A204.1 (cell line): ENCODE data around the gene LARGE1.

Source experiments
- FAIRE-seq: peaks from 2 replicates; lab custom pipeline; 2012; peaks lifted over from hg19 to GRCh38; lab: Jason Lieb, UNC

LARGE1 gene

GRCh38 chr22:33557836-33558235, 362.4 kb downstream of the LARGE1 start:
- FAIRE-seq: no peak

- FAIRE-seq: no peak
Observed at GRCh38 chr22:33555814-33556522, 364.3 kb downstream of the LARGE1 start.

GRCh38 chr22:33553493-33553892, 366.8 kb downstream of the LARGE1 start:
- FAIRE-seq: no peak

DNA sequence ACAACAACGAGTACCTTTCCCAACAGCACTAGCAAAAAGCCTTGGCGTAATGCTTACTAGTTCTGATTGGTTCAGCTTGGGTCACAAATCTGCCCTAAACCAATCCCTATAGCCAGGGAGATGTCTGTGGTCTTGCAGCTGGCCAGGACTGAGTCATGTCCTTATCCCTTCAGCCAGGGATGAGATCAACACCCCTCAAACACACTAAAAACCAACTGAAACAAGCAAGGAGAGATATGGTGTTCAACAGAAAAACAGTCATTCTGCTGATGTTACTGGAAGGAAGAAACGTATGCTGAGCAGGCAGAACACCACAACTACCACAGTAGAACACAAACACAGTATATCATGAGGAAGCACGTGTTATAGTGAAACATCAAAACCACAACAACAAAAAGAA, 375.6 kb downstream of the LARGE1 start:
- no peak for FAIRE-seq

- no peak for FAIRE-seq
Observed at GRCh38 chr22:33542722-33543121, 377.6 kb downstream of the LARGE1 start.

DNA sequence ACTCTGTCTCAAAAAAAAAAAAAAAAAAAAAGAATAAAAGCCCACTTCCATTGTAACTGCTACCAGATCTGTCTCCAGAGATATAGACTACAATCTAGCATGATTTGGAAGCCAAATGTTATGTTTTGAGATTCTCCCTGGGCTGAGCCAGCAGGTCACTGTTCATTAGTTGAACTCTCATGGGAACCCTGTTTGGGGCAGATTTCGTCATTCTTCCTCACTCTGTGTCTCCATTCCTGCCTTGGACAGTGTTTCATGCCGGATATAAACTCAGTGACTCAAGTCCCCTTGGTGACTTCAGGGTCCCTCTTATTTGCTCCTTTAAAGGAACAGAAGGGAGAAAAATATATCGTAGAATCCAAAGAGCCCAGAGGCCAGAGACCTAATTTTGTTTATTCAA, 378.1 kb downstream of the LARGE1 start:
- no peak for FAIRE-seq

- FAIRE-seq: no peak
Observed at GRCh38 chr22:33539902-33540751, 380.1 kb downstream of the LARGE1 start.

DNA sequence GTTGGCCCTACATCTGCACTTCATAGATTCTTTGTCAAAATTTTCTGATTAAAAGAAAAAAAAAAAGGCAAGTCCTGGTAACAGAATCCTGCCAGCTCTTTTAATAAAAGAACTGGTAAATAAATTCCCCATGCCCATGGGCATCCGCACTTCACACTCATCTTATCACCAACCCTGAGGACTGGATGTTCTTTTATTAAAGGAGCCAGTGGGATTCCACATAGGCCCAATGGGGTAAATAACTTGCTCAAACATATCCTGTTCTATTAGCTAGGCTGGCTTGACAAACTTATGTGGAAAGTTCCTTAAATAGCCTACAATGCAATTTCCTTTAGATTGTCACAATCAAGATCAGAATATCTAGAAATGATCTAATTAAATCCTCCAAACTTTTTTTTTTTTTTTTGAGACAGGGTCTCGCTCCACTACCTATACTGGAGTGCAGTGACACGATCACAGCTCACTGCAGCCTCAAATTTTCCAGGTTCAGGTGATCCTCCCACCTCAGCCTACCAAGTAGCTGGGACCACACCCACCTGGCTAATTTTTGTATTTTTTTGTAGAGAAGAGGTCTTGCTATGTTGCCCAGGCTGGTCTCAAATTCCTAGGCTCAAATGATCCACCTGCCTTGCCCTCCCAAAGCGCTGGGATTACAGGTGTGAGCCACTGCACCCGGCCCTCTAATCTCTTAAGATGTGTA, 380.9 kb downstream of the LARGE1 start:
- no peak for FAIRE-seq

DNA sequence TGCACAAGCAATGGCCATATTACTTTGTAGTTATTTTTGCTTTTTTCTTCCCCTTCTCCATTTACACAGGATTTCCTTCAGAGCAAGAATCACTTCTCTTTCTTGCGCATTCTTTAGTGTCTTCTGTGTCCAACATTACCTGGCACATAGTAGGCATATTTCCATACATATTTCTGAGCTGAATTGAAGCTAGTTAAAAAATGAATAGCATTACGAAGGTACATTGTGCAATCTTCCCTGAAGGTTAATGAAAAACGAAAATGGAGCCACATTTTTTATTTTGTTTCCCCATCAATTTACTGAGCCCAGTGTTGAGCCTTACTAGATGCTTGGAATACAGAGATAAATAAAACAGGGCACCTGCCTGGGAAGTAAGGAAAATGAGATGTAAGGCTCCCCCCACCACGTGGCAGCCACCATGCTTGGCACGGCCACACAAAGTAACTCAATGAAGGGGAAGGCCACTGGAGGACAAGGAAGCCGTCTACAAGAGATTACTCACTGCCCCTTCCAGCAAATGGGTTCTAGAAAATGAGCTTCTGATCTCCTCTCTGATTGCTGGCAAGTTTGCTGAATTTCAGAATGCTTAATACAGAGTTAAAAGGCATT, 381.9 kb downstream of the LARGE1 start:
- no peak for FAIRE-seq

DNA sequence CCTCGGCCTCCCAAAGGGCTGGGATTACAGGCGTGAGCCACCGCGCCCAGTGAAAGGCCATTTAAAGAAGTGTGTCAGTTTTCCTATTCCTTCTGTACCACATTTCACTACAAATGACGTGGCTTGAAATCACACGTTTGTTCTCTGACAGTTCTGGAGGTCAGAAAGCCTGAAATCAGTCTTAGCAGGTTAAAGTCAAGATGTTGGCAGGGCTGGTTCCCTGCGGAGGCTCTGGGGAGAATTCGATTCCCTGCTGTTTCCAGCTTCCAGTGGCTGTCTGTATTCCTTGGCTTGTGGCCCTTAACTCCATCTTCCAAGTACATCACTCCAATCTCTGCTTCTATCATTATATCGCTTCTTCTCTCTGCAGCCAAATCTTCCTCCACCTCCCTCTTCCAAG, 383.2 kb downstream of the LARGE1 start:
- FAIRE-seq: no peak

- no peak for FAIRE-seq
Observed at GRCh38 chr22:33535937-33536875, 384.1 kb downstream of the LARGE1 start.

DNA sequence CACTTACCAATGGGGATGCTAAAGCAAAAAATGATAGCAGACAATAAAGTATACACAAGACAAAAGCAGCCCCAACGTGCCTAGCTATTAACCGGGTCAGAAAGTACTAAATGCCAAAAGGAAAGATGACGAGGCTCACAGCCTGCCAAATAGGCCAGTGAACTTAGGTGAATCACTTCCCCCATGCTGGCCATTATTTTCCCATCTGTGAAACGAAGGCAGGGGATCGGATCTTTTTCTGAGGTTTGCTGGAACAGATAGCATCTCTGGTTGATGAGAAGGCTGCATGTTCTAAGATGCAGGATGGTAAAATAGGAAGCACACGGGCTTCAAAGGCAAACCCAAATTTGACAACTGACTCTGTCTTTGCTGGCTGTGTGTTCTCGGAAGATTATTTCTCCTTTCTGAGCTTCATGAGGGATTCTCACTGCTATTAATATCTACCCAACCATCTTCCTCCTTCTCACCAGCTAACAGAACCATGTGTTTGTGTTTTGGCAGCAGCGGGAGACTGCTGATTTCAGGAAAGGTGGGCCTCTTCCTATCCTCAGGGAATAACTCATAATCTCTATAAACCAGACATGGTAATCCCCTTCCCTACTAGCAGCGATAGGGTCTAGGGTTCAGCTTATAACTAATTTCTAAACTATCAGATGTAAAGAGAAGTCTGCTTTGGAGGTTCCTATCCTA, 390.7 kb downstream of the LARGE1 start:
- no peak for FAIRE-seq

DNA sequence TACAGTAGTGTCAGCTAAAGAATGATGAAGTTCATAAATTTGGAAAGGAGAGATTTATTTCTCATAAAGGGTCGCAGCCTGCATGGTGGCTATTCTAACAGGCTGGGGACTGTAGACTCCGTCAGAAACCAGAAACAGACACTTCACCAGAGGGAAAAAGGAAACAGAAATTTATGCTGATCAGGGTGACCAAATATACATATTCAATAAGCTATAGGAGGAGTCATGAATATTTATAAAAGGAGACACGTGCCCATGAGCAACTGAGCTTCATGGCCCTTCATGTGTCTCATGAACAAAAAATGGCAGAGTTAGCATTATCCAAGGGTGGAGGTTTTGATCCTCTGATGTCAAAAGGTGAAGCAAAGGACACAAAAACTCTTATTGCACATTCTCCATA, 392.1 kb downstream of the LARGE1 start:
- no peak for FAIRE-seq

- no peak for FAIRE-seq
Observed at GRCh38 chr22:33526434-33527107, 393.7 kb downstream of the LARGE1 start.

DNA sequence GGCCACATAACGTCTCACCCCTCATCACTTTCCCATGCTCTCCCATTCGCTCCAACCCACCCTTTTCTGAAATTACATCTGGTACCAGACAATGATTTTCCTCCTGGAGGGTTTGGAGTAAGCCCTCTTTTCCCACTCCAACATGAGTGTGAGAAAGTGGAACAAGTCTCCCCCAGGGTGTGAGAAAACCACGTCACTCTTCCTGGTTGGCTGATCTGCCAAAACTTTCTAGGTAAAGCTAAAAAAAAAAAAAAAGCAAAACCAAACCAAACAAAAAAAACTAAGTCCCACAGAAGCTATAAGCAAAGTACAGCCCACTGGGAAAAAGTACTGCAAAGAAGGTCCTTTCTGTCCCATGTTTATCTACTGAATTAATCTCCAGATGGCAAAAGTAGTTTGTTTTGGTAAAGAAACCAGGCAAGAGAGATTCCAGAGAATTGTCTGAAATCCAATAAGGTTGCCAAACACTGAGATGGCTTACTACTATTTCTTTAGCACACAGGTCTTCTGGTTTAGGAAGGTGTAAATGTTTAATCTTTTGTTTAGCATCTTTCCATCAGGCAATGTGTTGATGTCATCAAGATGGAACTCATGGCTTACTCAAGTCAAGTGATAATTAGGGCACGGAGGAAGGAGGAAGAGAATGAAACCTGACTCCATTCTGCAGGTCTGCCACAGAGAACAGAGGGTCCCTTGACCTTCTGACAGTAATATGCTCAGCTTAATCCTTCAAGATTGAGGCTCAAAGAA, 395.6 kb downstream of the LARGE1 start:
- FAIRE-seq: no peak

- FAIRE-seq: no peak
Observed at GRCh38 chr22:33521879-33522665, 398.2 kb downstream of the LARGE1 start.

GRCh38 chr22:33520904-33521780, 399.1 kb downstream of the LARGE1 start:
- FAIRE-seq: no peak
